GM19238 (cell line): ENCODE measurements around the gene OXCT1.
"Not testable (repeated sequence)": the region's sequence is repeated elsewhere in the genome, so short reads cannot be mapped to it uniquely, and the experiment has no call there.

Experiments used
- DNase-seq: peaks from one replicate; pipeline ENCODE4 v3.0.0; 2011; ENCODE audit warnings: low spot score; ENCODE audit not compliant: insufficient read length

OXCT1 gene

DNA sequence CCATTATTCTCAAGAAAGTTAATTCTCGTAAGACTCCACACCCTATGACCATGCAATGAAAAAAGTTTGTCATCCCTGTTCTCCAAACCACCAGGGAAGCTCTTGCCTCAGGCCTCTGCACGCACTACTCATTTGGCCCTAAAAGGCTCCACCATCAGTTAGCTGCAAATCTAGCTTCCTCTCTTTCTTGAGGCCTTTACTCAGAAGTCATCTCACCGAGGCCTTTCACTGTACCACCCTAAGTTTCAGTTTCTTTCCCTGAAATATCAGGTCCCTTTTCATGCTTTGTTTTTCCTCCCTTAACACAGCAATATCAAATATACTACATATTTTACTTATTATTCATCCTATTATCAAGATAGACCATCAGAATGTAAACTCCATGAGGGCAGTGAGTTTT, 39.1 kb downstream of the OXCT1 start:
- no peak for DNase-seq

DNA sequence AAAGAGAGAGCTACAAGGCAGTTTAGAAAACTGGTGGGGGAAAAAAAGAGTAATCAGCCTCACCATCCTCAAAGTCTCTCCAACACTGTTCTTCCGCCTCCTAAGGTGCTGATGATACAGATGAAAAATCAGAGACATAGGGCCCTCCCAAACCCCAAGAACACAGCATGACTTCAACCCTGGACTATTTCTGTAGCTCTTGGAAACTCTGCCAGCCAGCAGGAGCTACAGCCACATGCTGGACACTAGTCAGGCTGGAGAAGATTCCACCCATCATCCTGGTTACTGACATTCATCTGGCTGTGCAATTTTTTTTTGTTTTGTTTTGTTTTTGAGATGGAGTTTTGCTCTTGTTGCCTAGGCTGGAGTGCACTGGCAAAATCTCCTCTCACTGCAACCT, 42.4 kb downstream of the OXCT1 start:
- no peak for DNase-seq

DNA sequence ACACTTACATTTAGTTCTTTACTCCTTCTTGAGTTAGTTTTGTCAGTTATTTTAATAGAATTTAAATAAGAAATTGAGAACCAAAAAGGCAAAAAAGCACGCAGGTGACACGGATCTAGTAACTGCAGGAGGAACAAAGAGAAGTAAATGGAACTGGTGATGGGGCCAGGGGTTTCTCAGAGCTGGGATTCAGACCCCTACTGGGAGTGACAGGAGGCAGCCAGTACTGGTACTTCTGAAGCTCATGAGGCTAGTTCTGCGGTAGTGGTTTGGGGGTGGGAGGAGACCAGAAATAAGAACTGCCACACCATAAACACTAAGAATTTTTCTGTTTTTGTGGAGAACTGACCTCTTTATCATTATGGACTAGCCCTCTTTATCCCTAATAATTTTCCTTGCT, 48.2 kb downstream of the OXCT1 start:
- no peak for DNase-seq

DNA sequence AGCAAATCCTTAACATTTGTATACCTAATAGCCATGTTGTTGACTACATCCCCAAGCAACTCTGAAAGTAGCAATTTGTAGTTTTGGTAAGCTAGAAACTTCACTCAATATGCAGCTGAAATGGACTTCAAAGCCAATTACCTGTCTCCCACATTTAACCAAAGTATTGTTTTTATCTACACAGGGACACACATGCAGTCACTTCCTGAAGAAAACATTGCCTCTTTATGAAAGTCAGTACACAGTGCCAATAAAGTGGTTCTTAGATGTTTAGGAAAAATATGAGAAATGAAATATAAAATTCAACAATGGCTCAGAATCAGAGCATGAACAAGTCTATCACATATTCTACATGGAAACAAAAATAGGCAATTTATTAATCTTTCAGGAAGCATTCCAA, 49.2 kb downstream of the OXCT1 start:
- DNase-seq, result no peak

DNA sequence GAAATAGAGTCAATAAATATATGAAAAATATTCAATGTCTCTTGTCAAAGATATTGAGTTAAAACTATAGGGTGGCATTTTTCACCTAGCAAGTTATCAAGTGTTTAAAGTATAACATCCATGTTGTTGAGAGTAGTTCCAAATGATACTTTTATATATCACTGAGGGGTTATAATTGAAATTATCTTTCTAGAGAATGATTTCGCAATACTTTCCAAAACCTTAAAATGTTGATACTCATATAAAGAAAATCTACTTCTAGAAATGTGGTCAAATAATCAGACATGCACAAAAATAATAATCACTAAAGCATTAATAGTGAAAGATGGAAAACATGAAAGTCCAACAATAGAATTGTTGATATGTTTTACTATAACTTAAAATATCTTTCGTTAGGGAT, 50.1 kb downstream of the OXCT1 start:
- no peak for DNase-seq

DNA sequence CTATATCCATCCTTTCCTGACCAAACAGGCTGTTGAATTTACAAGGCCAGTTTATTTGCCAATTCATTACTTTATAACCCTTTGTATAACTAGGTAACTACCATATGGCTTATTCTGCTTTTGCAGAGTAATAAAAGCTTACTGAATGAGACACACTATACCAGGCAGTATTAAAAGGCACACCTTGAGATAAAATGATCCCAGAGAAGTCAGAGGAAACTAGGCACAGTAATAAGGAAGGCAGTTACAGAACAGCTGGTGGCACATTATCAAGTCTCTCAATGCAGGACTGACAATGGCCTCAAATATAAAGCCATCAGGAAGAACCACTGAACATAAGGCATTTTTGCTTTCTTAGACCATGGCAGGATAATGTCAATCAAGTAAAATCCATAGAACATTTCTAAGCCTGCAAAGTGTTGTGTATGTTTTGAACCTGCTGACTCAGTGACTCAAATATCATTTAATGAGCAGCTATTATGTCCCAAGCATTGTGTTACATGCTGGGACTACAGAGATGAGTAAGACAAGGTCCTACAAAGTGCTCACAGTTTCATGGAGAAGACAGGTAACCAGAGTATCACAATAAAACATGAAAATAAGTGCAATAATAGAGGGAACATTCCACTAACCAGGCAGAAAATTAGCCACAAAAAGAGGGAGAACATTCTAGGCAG, 52.5 kb downstream of the OXCT1 start:
- no peak for DNase-seq

DNA sequence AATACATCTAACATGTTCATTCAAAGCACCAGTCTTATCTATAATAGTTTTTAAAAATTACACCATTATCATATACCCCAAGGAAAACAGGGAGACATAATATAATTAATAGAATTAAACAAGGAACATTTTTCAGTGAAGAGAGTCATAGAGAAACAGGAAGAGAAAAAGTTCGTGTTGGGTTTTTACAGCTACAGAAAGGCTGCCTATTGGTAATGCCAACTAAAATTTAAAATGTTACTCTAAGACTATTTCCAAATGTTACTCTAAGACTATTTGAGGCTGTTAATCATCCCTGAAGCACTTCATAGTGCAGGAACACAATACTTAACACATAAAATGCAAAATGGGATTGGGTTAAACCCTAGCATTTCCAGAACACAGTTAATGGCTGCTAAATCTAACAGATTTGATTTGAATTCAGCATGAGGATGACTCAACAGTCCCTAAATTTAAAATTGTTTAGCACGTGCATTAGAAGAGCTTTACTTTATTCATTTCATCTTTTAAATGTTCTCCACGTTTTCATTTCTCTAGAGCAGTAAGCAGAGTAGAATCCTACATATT, 54.5 kb downstream of the OXCT1 start:
- no peak for DNase-seq

DNA sequence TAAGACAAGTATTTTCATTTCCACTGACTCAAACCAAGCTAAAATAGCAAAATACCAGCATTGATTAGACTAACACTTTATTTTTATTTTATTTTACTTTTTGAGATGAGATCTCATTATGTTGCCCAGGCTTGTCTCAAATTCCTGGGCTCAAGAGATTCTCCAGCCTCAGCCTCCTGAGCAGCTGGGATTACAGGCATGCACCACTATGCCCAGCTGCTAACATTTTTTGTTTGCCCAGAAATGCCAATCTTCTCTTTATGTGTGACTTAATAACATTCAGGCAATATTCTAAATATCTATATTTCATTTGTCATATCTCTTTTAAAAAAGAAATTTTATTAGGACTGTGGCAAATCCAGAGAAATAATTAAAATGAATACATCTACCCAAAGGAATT, 55.0 kb downstream of the OXCT1 start:
- DNase-seq, result no peak

DNA sequence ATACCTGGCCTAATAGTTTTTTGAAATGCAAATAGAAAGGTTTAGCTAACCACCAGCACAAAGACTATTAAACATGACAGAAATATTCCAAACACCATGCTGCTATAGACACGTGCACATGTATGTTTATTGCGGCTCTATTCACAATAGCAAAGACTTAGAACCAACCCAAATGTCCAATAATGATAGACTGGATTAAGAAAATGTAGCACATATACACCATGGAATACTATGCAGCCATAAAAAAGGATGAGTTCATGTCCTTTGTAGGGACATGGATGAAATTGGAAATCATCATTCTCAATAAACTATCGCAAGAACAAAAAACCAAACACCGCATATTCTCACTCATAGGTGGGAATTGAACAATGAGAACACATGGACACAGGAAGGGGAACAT, 55.9 kb downstream of the OXCT1 start:
- DNase-seq, result not testable (repeated sequence)

DNA sequence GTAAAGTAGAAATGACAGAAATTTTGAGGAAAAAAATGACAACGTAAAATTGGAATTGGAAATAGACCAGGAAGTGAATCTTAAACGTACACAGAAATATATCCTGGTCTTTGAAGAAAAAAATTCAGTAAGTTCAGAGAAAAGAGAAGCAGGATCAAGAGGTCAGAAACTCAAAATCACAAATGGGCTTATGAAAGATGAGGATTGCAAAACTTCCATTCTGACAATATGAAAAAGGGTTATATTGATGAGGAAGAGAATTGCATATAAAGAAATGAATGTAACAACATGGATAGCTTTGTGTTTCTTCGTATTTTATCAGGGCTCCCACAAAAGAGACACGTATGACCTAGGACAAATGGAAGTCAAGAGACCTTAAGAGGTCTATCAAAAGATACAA, 58.1 kb downstream of the OXCT1 start:
- no peak for DNase-seq

DNA sequence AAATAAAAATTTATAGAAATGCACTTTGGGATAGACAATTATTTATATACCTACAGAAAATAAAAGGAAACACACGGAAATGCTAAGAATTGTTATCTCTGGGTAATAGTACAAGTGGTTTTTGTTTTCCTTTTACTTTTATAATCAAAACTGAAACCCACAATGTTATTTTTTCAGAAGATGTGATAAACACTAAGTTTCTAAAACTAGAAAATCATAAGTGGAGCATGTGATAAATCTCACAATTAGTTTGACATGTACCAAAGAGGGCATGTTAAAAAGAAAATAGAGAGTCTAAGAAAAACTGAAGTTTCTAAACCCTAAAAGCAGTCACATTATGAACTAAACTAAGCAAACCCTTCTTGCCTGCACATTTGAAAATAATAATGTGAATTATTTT, 61.1 kb downstream of the OXCT1 start:
- DNase-seq, result no peak

DNA sequence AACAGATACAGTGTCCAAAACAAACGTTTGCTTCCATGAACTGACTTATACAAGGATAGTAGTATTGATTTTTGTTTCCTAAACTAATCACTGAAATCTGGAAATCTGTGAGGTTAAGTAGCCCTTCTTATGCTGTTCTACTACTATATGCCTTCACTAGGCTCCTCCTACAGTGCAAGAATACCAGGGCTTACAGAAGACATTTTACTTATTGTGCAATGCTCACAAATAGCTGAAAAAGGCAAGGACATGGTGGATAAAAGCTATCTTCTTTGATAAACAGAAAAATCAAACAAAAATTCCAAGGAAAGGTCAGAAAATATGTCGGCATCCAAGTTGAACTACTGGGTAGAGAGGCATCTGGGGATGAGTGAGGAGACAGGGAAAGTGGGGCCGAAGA, 61.9 kb downstream of the OXCT1 start:
- no peak for DNase-seq

DNA sequence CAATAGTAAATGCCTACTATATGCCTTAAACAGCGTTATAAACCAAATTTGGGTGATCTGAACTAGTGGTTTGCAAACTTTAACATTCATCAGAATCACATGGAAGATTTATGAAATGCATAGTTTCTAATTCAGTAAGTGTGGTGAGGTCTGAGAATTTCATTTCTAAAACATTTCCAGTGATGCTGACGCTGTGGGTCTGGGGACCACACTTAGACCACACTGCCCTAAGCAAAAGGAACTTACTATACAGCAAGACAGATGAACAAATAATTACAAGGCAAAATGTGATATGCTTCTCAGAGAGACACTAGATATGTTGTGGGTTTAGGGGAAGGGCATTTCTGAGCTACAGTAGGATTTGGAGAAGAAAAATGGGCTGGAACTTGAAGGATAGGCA, 72.6 kb downstream of the OXCT1 start:
- no peak for DNase-seq

DNA sequence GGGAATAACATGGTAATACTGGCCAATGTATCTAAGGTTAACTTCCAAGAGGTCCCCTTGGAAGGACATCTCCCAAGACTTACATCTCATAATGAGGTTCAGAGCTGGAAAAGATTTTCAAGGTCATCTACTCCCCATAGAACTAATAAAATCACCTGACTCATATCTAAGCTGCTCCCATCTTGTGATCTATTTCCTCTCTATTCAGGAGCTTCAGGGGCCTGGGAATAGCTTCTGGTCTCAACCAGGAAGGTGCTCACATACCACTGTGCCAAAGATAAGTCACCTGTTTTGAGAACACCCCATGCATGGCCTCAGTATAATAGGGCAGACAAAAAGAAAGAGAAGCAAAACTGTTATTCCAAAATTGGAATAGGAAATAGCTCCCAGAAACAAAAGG, 74.2 kb downstream of the OXCT1 start:
- DNase-seq, result no peak

DNA sequence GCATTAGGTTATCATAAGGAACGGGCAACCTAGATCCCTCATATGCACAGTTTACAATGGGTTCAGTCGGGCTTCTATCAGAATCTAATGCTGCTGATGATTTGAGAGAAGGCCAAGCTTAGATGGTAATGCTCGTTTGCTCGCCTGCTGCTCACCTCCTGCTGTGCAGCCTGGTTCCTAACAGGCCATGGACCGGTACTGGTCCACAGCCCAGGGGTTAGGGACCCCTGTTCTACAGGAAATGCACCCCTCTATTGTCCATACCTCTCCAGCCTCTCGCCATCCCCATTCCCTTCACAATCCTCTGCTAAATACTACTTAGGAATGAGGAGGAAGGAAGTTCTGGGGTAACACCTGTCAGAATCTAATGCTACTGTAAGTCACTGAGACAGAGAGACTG, 75.1 kb downstream of the OXCT1 start:
- DNase-seq, result no peak

DNA sequence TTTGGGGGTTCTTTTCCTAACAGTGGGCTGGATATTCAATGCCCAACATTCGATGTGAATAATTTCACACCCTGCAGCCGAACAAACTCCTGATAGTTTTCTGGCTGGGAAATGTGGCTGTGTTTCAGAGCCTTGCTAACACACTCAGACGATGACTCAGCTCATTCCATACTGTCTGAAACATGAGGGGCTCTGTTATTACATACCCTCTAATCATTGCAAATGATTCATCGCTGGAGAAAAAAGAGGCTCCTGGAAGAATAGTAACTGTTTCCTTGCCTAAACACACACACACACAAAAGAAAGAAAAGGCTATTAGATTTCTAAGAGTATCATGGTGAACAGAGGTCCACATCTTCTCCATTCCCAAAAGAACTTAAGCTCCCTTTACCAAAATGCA, 75.8 kb downstream of the OXCT1 start:
- DNase-seq, result no peak

DNA sequence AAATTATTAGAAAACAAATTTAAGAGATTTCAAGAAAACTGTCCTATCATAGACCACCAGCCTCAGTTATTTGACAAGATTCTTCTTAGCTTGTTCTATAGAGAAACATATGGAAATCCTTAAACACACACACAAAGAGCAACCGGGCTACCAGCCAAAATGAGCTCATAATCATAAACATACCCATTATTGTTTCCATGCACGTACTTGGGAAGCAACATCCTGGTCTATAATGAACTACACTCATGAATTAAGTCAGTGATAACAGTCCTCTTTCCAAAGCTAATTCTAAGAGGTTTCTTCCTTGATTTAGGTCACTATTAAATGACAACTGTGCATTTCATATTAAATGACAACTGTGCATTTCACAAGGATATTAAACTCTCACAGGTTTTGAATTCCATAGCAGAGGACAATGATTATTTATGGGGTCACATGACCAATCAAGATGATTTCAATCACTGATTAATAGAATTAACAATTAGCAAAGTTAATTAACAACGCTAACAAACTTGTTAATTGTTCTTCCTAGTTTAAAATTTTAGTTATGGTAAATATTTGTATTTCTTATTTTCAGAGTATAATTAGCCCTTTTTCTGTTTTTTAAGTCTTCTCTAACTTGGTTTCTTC, 77.0 kb downstream of the OXCT1 start:
- no peak for DNase-seq

DNA sequence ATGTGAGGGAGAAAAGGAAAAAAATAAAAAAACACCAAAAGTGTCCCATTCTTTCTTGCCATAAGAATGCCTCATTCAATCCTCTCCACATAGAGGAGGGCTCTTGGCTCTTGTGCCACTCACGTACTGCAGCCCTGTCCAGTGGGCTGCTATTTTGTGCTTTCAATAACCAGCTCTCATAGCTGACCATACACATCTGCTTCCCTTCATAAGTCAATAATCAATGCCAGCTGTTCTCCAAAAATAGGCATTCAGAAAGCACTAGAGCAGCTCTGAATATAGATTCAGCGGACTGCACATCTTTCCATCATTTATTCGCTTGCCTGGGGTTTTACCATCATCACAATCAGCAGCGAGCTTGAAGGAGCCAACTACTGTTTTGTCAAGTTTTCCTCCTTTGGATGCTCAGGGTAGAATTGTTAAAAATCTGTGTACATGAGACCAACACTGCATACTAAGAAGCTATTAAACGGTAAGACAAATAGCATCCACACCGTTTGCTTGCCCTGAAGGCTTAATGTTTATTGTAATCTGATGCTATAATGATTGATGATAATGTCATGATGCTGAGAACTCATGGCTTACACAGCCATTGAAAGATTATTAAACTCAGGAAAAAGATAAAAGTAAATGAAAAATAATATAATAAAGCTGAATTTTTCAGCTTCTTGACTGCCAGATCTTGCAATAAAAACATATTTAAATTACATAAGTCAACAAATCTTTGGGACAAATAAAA, 80.0 kb downstream of the OXCT1 start:
- DNase-seq, result no peak

DNA sequence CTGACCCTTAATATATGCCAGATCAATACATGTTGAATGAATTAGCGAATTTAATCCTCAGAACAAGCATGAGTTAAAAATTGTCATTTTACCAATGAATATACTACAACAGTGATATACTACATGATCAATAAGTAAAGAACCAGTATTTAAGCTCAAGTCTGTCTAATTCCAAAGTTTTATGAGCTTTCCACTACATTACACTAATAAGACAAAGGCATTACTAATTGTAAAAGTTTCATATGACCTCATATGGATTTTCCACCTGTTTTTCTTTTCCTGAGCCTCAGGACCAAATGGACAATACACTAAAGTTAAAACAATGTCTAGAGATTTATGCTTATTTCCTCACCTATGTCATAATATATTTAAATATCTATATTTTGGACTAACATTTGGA, 80.8 kb downstream of the OXCT1 start:
- no peak for DNase-seq

DNA sequence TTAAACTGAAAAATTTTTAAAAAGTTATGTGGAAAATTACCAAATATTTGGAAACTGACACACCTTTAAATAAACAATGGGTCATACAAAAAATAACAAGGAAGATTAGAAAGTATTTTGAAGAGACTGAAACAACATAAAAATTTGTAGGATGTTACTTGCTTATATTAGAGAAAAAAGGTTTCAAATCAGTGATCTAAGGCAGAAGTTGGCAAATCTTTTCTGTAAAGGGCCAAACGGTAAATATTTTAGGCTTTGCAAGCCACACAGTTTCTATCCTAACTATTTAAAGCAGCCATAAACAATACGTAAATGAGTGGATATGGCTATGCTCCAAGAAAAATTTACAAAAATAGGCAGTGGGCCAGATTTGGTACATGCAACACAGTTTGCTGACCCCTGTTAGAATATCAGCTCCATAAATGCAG, 81.3 kb downstream of the OXCT1 start:
- DNase-seq, result no peak

DNA sequence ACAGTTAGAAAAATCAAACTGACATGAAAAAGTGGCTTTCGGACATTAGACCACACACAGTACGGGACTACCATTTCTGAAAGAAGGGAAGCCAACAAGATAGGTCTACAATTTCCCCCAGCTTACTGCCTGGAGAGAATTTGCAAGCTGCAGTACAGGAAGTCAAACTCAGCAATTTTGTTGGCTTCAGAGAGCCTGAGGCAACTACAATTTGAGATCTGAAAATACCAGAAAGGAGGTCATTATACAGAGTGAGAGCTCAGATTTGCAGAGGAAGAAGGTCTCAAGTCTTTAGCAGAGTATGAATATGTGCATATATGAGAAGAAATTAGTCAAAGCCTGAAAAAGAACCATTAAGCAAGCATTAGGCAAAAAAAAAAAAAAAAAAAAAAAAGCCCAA, 83.0 kb downstream of the OXCT1 start:
- no peak for DNase-seq

DNA sequence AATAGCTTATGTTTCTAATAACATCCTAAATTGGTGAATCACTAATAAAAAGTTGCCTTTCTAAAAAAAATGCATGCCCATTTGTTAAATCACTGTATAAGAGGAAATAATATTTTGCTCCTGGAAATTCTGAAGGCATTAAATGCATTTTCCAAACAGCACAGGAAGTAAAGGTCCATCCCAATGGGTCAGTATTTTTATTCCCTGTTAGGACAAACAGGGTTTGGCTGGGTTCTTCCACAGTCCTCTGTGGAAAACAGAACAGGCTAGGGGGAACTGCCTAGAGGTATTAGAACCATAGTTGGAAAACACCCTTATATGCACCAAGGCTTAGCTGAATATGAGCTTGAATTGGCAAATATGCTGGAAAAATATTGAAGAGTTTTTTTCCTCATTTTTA, 85.2 kb downstream of the OXCT1 start:
- DNase-seq, result no peak

DNA sequence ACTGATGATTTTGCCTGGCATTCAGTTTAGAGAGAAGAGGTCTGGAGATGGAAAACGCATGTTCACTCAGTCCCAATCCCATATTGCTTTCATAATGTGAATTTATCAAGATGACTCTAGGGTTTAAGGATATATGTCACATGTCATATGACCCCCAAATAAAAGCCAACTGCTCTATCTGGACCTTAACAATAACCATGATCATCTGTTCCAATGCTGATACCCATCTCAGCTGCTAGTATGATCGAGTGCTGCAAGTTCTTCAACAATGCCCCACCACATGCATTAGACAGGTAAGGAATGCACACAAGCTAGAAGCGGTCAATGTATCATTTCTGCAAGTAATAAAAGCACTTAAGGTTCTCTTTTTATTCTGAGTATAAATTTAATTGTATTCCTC, 91.8 kb downstream of the OXCT1 start:
- DNase-seq, result no peak
